Nephron progenitor cell (in vitro differentiated cells): ENCODE data around the gene ZNF618.

Experiments used
- DNase-seq: peaks from one replicate; pipeline ENCODE4 v3.0.0; 2021
- H3K27ac Mint-ChIP-seq: 2 replicates; pipeline ENCODE4 v1.8.0; 2021; ENCODE audit warnings: mild to moderate bottlenecking, moderate library complexity, mixed read lengths
- H3K27me3 Mint-ChIP-seq: 2 replicates; pipeline ENCODE4 v1.8.0; 2021; ENCODE audit warnings: mild to moderate bottlenecking, low read depth, mixed read lengths; ENCODE audit not compliant: poor library complexity
- H3K36me3 Mint-ChIP-seq: 2 replicates; pipeline ENCODE4 v1.8.0; 2021; ENCODE audit warnings: low read depth, mixed read lengths
- H3K4me1 Mint-ChIP-seq: 2 replicates; pipeline ENCODE4 v1.8.0; 2021; ENCODE audit warnings: mixed read lengths
- H3K4me3 Mint-ChIP-seq: 2 replicates; pipeline ENCODE4 v1.8.0; 2021; ENCODE audit warnings: mild to moderate bottlenecking, moderate library complexity, mixed read lengths
- H3K9me3 Mint-ChIP-seq: 2 replicates; pipeline ENCODE4 v1.8.0; 2021; ENCODE audit warnings: mild to moderate bottlenecking, moderate library complexity, mixed read lengths
- TF ChIP-seq, protein P1 (sequence below): fragments of 200-600 bp; sonication (generic); IDR thresholded peaks from 2 replicates; pipeline ENCODE4 v1.5.0; 2021; ENCODE audit warnings: antibody characterized with exemption

ZNF618 gene

DNA sequence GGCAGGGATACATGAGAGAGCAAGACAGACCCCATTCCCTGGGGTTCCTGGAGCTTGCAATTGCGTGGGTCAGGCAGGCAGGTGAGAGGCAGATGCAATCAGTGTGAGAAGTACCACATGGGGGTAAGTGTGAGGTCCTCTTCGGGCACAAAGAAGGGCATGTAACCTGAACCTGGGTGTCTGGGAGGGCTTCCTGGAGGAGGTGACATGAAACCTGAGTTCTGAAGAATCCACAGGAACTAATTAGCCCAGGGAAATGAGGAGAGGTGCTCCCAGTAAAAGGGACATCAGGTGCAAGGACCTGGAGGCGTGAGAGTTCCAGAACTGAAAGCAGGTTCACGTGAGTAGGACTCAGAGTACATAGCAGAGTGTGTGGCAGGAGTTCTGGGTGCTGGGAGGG, 199.5 kb downstream of the ZNF618 start:
- peaks cover 31% of the 10 kb centered on the region for H3K27me3 Mint-ChIP-seq
- no peaks in the 10 kb centered on the region for H3K9me3 Mint-ChIP-seq
- H3K4me1 Mint-ChIP-seq, result peaks cover 4% of the 10 kb centered on the region
- H3K27ac Mint-ChIP-seq, result no peak overlapping the region
- H3K36me3 Mint-ChIP-seq, result no peaks in the 10 kb centered on the region
- DNase-seq, result no peak
- TF ChIP-seq, protein P1, sequence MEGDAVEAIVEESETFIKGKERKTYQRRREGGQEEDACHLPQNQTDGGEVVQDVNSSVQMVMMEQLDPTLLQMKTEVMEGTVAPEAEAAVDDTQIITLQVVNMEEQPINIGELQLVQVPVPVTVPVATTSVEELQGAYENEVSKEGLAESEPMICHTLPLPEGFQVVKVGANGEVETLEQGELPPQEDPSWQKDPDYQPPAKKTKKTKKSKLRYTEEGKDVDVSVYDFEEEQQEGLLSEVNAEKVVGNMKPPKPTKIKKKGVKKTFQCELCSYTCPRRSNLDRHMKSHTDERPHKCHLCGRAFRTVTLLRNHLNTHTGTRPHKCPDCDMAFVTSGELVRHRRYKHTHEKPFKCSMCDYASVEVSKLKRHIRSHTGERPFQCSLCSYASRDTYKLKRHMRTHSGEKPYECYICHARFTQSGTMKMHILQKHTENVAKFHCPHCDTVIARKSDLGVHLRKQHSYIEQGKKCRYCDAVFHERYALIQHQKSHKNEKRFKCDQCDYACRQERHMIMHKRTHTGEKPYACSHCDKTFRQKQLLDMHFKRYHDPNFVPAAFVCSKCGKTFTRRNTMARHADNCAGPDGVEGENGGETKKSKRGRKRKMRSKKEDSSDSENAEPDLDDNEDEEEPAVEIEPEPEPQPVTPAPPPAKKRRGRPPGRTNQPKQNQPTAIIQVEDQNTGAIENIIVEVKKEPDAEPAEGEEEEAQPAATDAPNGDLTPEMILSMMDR, result no peak
- H3K4me3 Mint-ChIP-seq, result no peak overlapping the region

DNA sequence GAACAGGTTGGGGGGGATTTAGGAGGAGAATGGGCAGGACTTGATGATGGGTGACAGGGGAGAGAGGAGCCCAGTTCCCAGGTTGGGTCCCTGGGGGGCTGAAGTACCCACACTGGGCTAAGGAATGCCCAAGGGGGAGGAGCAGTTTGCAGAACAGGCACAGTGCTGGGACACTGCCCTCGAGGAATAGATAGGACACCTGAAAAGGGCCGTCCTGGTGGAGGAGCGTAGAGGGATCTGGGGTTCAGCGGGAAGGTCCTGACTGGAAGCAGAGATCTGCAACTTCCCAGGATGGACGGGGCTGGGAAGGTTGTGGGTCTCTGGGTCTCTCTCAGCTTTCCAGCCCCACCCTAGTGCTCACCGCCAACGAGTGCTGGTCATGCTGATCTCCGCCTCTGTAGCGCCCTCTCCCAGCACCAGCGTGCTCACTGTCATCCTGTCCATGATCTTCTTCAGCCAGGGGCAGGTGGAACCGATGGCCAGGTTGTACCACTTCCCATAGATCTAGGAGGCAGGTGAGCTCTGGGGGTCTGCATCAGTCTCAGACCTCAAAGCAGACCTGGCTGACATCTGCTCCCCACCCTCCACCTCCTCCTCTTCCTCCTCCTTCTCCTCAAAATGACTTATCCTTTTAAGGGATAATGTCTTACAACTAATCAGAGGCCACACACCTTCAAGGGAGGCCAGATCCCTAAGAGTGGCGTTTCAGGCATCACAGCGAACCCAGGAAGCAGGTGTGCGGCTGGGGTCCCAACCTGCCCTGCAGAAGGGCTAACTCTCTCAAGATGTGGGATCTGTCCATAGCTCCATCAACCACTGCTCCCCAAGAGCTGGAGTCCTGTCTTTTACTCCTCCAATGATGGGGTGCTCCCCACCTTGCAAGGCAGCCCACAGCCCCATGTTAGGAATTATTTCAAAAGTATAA, 200.4 kb downstream of the ZNF618 start:
- no peak overlapping the region for H3K4me3 Mint-ChIP-seq
- H3K27ac Mint-ChIP-seq, result no peak overlapping the region
- H3K4me1 Mint-ChIP-seq, result peaks cover 4% of the 10 kb centered on the region
- H3K27me3 Mint-ChIP-seq, result peaks cover 31% of the 10 kb centered on the region
- H3K9me3 Mint-ChIP-seq, result no peaks in the 10 kb centered on the region
- TF ChIP-seq, protein P1, result no peak
- DNase-seq, result no peak
- no peaks in the 10 kb centered on the region for H3K36me3 Mint-ChIP-seq

DNA sequence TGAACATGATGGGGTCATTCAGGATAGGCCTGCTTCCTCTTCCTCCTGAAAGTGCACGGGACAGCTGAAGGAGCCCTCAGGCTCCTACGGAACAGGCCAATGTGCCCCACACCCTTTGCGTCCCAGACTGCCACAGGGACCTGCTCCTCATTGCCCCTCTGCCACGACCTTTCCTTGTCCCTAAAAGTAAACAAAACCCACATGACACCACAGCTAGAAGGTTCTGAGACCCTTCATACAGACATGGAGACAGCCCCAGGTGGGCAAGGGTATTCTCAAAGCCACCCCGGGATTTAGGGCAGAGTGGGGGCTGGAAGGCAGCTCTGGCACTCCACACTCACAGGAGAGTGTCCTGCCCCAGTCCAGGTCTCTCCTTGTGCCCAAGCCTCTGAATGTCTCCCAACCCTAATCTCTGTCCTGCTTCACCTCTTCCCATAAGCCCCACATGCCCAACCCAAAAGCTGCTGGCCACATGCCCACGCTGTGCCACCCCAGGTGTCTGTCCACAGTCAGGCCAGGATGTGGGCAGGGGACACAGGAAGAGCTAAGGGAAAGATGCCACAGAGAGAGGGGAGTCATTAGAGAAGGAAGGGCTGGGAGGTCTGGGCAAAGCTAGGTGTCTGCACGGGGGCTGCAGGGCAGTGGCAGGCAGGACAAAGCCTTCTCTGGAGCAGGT, 201.2 kb downstream of the ZNF618 start:
- H3K27me3 Mint-ChIP-seq, result peaks cover 31% of the 10 kb centered on the region
- no peaks in the 10 kb centered on the region for H3K9me3 Mint-ChIP-seq
- H3K4me3 Mint-ChIP-seq, result no peak overlapping the region
- peaks cover 4% of the 10 kb centered on the region for H3K4me1 Mint-ChIP-seq
- no peak overlapping the region for H3K27ac Mint-ChIP-seq
- no peaks in the 10 kb centered on the region for H3K36me3 Mint-ChIP-seq
- TF ChIP-seq, protein P1, result no peak
- no peak for DNase-seq

DNA sequence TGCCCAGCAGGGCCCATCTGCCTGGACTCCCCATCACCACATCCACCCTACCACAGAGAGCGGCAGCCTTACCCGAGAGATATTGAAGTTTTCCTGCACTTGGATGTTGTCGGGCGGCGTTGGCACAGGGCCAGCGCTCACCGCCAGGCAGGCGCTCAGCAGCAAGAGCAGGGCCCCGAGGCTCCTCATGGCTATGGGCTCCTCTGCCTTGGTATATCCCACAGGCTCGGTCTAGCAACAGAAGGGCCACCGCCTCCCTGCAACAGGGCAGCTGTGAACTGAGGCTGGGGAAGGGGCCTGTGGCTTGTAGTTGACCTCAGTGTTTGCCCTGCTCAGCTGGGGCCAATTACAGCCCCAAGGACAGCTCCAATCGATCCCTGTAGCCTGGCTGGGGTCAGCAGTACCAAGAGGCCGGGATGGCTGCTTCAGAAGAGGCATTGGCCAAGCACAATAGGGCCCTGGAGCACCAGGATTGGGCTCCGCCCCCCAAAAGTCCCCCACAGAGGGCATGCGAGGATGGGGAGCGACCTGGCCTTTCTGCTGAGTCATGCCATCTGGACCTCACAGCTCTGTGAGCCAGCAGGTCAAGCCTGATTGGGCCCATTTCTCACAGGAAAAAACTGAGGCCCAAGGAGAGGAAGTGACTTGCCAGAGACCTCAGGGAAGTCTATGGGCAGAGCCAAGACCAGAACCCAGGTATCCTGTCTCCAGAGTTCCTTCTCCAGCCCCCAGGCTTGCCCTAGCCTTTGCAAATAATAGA, 202.1 kb downstream of the ZNF618 start, which contains the start of gene AMBP:
Gene AMBP (minus strand): TSS at position 280 of the 760 bp plus-strand sequence. CDS start 91 bp downstream, at position 189.
- peaks cover 4% of the 10 kb centered on the region for H3K4me1 Mint-ChIP-seq
- DNase-seq, result no peak
- TF ChIP-seq, protein P1, result no peak
- no peaks in the 10 kb centered on the region for H3K9me3 Mint-ChIP-seq
- no peak within 1 kb of the TSS for H3K27ac Mint-ChIP-seq
- no peaks in the 10 kb centered on the region for H3K36me3 Mint-ChIP-seq
- H3K4me3 Mint-ChIP-seq, result no peak within 1 kb of the TSS
- peaks cover 36% of the 10 kb centered on the region for H3K27me3 Mint-ChIP-seq

DNA sequence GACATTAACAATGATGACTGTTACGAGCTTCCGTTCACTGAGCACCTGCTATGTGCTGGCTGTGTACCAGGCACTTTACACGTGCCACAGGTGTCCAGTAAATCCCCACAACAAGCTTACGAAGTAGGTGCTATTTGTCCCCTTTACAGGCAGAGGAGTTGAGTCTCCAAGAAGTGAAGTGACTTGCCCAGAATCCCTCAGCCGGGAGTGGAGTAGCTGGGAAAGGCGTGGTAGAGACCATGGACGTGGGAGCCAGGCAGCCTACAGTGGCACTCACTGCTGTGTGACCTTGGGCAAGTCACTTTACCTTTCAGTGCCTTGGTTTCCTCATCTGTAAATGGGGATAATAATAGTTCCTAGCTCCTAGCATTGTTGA, 202.7 kb downstream of the ZNF618 start:
- Mint-ChIP-seq H3K4me1 (peaks cover 4% of the 10 kb centered on the region), H3K36me3 (no peaks in the 10 kb centered on the region), H3K27me3 (peaks cover 40% of the 10 kb centered on the region), H3K9me3 (no peaks in the 10 kb centered on the region), H3K27ac (no peak overlapping the region), H3K4me3 (no peak overlapping the region)
- no peak for DNase-seq
- TF ChIP-seq, protein P1, result no peak
